SIG-M5 treated with dmso at 0.1 percent for 504 hours (cell line): ENCODE measurements around the gene TNC.

Experiments
- DNase-seq: peaks from one replicate; lab custom pipeline; 2025; ENCODE audit not compliant: unreplicated experiment; lab: John Stamatoyannopoulos, UW

TNC gene

DNA sequence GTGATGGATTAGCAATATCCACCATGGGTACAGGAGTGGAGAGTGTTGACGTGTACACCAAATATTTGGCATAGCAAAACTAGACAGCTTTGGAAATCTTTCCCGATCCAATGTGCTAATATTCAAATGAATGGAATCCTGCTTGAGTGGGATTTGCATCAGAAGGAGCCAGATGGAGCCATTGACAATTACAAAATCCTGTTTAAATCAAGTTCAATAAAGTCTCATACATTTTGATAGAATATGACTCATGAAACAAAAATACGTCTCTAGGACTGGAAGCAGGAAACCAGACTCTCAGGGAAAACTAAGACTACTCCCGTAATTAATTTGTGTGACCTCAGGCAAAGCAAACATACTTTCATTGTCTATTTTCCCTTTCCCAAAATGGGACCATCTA is 13.0 kb downstream of the TNC start:
- DNase-seq: no peak

DNA sequence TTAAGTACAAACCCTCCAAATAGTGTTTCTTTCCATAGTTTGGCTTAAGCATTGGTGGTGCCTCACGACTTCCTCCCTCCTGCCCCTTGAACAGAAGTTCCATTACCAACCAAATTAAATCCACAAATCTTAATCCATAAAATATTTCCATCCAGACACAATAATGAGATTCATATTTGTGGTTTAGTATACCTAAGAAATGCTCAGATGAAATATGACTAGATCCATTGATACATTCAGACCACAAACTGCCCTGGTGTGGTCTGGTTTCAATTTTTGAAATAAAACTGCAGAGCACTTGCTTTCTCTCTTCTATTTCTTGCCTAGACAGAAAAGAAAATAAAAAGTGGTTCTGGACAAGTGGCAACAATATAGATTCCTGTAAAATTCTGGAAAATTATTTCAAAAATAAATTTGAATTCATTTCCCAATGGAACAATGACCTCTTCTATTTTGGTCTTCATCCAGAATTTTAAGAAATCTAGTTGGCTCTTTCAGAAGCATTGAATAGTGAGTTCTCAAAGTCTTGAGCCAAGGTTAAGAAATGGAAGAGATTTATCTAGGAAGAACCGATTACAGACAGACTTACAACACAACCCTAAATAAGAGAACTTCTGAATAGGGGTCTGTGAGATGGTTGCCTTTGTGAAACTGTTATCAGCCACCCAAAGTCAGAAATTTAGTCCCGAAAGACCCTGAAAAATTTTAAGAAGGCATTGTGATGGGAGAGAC is 14.0 kb downstream of the TNC start:
- no peak for DNase-seq

DNA sequence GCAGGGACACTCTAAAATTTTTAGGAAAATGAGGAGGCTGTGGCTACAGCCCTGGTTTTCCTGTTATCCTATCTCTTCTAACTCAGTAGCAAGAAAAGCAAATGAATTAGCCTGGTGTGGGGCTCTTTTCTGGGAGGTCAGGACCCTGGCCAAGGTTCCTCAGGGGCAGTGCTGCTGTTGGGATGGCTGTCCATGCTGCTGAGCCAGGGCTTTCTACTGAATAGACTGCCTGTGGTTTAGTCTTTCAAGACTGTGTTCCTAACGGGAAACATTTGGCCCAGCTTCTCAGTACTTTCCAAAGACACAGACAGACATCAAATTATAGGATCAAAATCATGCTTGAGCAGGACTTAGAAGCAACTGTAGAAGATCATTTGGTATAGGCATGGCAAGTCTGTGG is 18.1 kb downstream of the TNC start:
- DNase-seq: no peak

DNA sequence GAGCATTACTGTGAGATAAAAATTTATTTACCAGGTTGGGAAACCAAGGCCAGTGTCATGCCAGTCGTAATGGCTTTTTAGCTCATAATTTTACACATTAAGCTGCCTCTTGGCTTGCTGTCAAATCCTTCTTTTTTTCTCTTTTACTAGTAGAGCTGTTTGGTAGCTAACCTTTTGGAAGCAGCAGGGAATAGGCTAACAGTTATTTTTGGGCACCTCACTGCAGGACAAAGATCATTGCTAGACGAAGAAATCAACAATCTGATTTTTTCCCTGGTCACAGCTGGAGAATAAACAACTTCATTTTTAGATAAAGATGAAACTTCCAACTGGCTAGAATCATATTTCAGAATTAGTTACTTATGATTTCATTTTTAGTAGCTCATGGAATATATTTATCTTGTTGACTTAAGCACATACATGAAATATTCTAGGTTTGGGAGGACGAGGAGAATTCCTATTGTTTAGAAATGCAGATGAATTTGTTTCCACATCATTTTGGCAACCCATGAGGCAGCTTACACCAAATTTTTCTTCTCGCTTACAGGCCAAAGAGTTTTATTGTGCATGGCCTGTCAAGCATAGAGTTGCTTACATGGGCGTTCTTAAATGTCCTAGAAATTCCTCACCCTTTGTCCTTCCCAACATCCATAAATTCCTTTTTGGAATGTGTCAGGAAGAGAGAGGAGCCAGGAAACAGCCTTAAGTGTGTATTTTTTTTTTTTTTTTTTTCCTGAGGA is 19.6 kb downstream of the TNC start:
- no peak for DNase-seq

DNA sequence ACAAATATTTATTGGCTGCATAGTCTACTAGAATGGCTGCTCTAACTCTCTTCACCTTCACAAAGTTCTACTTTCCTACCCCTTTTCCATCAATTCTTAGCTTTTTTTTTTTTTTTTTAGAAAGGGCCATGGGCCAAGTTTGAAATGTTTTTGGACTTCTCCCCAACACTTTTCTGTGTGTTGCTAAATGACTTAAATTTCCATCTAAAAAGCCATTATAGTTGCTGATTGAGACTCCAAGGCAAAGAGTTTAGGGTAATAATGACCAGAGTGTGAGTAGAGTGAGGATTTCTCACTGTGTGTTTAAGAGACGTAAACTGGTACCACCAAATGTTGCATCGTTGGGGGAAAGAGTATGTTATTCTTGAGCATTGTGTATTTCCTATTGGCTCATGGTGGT is 24.4 kb downstream of the TNC start:
- DNase-seq: no peak

DNA sequence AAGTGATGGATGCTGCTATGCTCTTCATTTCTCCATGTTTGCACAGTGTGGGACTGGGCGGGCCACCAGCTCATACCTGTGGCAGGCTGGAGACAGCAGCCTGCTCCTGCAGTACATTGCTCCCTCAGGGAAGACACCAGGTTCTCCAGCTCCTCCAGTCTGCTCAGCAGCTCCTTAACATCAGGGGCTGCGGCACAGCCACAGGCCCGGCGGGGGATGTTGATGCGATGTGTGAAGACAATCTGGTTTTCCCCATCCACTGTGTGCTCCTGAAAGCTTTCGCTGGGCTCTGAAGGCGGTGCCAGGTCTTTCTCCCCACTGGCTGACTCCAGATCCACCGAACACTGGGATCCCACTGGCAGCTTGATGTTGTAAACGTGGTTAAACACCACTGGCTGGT is 27.5 kb downstream of the TNC start:
- no peak for DNase-seq

DNA sequence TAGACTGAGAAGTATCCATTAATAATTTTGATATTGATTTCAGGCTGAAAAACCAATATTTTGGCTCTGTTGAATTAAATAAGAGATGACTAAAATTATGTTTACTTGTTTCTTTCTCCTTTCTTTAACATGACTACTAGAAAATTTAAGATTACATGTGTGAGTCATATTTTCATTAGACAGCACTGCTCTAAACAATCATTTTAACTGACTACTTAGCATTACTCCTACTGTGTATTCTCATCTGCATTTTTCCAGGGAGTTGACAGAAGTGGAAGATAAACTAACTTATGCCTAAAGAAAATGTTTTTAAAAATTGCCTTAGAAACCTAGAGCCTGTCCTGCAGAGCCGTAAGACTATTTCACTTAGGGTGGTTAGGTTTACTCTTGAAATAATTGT is 29.1 kb downstream of the TNC start:
- no peak for DNase-seq

DNA sequence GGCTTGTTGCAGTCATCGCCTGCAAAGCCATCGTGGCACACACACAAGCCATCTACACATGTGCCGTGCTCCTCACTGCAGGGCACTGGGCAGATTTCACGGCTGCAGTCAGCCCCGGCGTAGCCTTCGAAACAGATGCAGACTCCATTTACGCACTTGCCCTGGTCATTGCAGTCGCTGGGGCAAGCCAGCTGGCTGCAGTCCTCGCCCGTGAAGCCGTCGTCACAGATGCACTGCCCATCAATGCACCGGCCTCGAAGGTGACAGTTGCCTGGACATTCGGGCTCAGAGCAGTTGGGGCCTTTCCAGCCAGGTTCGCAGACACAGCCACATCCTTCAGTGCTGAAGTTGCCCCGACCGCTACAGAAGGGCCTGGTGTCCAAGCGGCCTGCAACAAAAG is 31.1 kb downstream of the TNC start:
- no peak for DNase-seq

DNA sequence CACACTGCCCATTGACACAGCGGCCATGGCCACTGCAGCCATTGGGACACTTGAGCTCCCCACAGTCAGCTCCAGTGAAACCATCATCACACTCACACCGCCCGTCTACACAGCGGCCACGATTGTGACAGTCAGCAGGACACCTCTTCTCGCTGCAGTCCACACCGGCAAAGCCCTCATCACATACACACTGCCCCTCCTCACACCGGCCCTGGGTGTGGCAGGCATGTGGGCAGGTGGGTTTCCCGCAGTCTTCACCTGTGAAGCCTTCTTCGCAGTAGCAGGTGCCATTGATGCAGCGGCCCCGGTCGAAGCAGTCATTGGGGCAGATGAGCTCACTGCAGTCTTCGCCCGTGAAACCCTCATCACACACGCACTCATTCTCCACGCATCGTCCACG is 31.5 kb downstream of the TNC start:
- DNase-seq: no peak

DNA sequence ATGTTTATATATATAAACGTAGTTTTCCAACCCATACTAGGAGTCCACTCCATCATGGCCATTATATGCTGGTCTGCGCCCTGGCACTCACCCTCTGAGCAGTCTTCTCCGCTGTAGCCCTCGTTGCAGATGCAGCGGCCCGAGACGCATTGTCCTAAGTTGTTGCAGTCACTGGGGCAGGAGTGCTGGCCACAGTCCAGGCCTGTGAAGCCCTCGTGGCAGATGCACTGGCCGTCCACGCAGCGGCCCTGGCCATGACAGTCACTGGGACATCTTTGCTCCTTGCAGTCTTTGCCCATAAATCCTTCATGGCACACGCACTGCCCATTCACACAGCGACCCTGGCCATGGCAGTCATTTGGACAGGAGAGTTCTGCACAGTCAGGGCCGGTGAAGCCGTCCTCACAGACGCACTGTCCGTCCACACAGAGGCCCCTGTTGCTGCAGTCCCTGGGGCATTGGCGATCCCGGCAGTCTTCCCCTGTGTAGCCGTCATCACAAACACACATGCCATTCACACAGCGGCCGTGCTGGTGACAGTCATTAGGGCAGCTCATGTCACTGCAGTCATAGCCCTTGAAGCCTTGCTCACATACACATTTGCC is 32.1 kb downstream of the TNC start:
- no peak for DNase-seq

DNA sequence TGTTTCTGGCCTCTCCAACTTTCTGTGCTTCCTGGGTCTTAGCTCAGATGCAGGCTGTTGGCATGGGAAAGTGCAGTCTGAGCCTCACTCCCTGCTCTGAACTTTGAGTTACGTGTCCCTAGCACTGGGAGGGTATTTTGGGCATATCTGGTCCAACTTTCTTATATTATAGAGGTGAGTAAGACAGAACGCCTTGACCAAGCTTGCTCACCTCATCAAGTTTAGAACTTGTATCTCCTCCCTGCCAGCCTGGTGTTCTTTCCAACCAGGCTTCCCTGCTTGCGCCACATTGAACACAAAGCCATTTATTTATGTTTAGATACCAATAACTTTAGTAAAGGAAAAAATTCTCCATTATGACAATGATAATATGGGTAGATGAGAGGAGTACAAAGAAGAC is 33.2 kb downstream of the TNC start:
- no peak for DNase-seq

DNA sequence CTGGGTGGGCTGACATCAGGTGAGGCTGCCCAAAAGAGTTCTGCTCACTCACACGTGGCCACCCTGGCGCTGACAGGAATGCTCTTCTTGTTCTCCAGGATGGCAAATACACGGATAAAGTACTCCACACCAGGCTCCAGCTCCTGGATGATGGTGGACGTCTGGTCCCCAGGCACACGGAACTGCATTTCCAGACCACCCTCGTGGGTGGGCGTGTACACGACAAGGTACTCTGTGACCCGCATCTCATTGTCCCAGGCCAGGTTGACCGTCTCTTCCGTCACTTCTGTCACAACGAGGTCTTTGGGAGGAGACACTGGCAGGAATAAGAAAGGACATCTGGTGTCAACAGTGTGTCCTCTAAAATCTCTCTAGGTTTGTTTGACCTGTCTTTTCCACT is 33.8 kb downstream of the TNC start:
- DNase-seq: no peak

DNA sequence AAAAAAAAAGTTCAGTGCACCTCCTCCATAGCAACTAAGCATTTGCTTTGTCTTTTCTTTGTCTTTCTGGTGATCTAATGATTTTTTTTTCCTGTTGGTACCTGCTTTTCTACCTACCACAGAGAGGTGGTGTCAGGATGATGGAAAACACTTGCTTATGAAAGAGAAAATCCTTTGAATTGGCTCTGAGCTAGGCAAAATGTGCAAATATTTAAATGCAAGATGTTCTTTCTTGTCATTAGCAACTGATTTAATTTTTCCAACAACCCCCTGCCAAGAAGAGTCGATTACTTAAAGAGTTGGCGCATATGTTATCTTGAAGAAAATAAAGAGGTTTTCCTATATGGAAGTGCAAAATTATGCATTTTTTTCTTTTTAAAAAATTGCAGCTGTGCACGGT is 37.7 kb downstream of the TNC start:
- no peak for DNase-seq

DNA sequence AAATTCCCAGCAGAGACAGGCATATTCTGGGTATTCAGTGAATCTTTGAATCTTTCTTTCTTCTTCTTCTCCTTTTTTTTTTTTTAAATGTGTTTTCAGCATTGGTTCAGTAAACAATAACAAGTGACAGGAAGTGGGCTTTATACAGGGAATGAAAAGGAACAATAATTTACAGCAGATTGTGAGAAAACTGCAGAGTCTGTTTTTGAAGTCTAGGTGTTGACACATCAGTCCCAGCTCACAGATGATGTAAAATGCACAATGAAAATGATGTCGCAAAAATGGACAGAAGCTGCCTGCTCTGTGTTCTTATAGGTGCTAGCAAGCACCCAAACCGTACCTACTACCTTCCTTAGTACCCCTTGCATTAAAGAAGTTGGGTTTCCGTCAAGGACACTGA is 38.8 kb downstream of the TNC start:
- DNase-seq: no peak

DNA sequence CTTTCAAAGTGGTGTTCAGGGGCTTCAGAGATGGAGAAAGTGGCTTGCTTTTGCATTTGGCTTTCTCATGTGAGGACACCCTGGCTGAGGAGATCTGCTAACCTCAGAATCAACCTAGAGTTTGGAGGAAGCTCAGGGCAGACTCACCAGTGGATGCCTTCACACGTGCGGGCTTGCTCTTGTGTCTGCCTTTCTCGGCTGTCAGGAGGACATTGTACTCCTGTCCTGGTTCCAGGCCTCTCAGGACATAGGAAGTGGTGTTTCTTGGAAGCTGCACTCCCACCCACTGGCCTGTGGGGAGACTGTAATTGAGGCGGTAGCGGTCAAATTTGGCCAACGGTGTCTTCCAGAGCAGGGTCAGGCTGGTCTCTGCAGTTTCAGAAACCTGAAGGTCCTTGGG is 44.5 kb downstream of the TNC start:
- DNase-seq: no peak

DNA sequence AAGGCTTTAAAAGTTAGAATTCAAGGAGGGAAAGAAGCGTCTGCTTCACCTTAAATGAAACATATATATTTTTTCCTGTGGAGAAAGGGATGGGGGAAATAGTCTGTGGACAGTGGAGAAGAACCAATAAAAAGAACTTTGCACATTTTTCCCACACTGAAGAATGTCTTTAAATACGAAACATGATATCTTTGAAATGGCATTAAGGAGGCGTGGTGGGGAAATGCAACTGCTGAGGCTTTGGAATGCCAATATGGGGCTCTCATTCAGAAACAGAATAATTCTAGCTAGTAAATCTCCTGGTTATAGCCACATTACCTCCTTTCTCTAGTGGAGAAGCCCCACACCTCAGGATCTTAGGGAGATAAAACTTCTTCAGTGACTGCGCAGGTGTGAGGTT is 46.8 kb downstream of the TNC start:
- DNase-seq: no peak

DNA sequence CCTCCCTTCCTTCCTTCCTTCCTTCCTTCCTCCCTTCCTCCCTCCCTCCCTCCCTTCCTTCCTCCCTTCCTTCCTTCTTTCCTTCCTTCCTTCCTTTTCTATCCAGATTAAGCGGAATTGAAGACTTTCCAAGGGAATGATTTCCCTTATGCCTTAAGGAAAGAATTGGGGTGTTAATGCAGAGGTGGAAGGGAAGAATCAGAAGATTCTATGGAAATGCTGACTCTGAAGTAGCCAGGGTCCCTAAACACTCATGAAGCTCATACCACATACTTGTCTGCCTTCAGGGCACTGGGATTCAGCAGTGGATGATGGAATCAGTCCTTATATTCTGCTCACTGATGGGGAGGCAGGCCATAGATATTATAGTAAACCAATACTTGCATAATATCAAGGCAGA is 48.2 kb downstream of the TNC start:
- DNase-seq: no peak

DNA sequence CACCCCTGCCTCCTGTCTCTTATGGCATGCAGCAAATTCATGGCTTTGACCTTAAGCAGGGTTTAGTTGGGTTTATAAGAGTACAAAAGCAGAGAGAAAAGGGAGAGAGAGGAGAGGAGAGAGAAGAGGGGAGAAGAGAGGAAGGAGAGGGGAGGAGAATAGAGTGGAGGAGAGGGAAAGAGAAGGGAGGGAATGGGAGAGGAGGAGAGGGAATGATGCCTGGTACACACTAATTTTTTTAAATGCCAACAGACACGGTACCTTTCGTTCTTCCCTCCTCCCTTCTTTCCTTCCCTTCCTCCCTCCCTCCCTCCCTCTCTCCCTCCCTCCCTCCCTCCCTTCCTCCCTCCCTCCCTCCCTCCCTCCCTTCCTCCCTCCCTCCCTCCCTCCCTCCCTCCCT is 48.7 kb downstream of the TNC start:
- DNase-seq: no peak

DNA sequence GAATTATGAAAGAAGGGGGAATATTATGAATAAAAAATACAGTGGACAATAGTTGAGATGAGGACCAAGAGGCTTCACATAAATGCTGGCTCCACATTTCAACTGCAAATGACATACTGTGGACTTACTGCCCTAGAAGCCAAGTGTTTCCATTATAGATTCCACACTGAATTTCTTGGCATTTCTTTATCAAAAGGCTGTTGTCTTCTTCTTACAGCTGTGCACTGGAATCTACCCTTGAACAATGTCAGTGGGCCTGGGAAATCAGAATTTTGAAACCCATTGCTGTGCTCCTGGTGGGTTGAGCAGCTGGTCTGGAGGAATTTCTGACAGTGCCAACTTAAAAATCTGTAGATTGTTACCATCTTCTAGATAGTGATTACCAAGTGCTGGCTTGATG is 49.9 kb downstream of the TNC start:
- no peak for DNase-seq

DNA sequence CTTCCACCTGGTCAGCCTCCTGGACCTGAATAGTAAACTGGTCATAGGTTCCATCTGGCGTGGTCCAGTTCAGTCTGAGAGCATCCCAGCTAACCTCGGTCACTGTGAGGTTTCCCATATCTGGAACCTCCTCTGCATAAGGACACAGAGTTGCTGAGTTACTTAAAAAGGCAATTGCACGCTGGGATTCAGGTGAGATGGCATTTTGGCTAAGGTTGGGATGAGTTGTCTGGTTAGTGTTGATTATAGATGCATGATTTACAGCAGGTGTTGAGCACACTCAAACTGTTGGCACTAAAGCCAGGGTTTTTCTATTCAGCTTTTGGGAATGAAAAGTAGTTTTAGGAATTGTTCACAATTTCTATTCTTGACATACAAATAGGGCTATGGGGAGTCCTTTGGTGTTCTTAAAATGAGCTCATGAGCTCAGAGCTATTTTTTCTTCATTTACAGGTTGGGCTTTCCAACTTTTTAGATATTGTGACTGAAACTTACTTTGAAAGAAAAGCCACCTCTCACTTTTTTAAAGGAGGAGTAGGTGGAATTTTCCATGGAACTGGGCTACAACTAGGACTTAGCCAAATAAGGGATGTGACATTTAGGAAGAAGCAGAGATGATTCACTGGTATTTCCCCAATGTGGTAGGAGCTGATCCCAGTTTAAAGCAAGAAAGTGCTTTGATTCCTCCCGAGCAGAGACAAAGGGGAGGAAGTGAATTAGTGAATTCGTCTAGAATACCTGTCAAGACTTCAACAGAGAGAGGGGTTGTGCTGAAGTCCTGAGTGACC is 54.7 kb downstream of the TNC start:
- DNase-seq: no peak

DNA sequence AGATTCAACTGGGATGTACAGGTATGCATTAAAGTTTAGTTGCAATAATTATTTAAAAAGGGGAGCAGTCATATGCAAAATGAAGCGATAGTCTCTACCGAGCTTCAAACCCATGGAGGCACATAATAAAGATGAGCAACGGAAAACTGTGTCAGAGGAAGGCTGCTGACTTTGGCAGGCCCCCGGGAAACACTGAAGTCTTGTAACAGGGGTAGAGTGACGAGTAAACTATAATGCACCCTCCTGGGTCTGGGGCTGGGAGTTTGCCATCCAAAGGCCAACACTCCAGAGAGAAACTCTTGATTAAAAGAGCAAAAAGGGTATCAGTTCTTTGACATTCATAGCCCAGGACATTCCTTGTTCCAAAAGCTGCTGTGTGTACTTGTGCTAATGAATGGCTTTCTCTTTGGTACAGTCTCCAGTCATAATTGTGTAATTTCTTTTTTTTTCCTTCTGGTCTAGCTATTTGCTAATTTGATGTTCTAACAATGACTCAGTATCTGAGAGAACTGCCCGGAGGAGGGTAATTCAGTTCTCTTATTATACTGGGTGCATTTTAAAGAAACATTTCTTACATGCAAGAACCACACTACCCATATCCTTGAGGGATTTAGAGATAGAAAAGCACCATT is 59.2 kb downstream of the TNC start:
- peak; percentile 1 for DNase-seq
